ENCODE data around the gene S100A16. TPM values are rescaled to one million over a fixed set of nuclear protein-coding genes. Genes with fewer than 3 reads are reported as not detected.
A peak's percentile ranks its signal among the peaks of the same experiment; 100 is the strongest.

Gene S100A16
- total and polyA plus RNA-seq, 2 donors (not counting 1 experiment from before 2014, with no cell fraction given): 121 to 182 TPM

GRCh38 chr1:153623101-153623500 lies 10.2 kb upstream of the S100A16 start:
- H3K9me3 ChIP-seq (ENCODE audit: control insufficient read depth, insufficient read depth, low read depth, low read length): no peaks in the 10 kb centered on the region
- H3K79me2 ChIP-seq (ENCODE audit: control insufficient read depth, insufficient read depth, low read length): peaks cover 18% of the 10 kb centered on the region
- H3K27me3 ChIP-seq (ENCODE audit: control insufficient read depth, insufficient read depth, low read length): no peaks in the 10 kb centered on the region
- H4K20me1 ChIP-seq (ENCODE audit: control insufficient read depth, extremely low read depth, insufficient read depth, low read length): no peaks in the 10 kb centered on the region
- H3K4me1 ChIP-seq (ENCODE audit: control insufficient read depth, extremely low read depth, insufficient read depth, low read length): peaks cover 2% of the 10 kb centered on the region
- DNase-seq (ENCODE audit: low read depth in 2 of 2): no peak
- no peak overlapping the region for H3K4me2 ChIP-seq (ENCODE audit: extremely low read depth, insufficient read depth, low read length)
- H3K27ac ChIP-seq (ENCODE audit: insufficient read depth, low read length): no peak overlapping the region
- no peak overlapping the region for H3K4me3 ChIP-seq (replicated peaks in 1 of 4; ENCODE audit: control extremely low read depth in 1 of 4, insufficient read depth in 1 of 4, low read depth in 3 of 4, low read length in 4 of 4)
- peaks cover 6% of the 10 kb centered on the region for H3K36me3 ChIP-seq (ENCODE audit: control insufficient read depth, insufficient read depth, low read length)
- no peak overlapping the region for H3K9ac ChIP-seq (ENCODE audit: insufficient read depth, low read length)
- H2AFZ ChIP-seq (ENCODE audit: low read length): no peak overlapping the region
- TF ChIP-seq EZH2 (IDR thresholded peaks at IDR 0.05; ENCODE audit: low read length, missing control alignments) (no peak), CTCF (conservative IDR thresholded peaks at IDR 0.05 in 1 of 2, IDR thresholded peaks at IDR 0.05 in 1 of 2; ENCODE audit: low read depth in 1 of 2, low read length in 2 of 2) (no peak)

- Histone ChIP-seq H3K27ac (ENCODE audit: insufficient read depth, low read length) (no peak overlapping the region), H3K9me3 (ENCODE audit: control insufficient read depth, insufficient read depth, low read depth, low read length) (no peaks in the 10 kb centered on the region), H2AFZ (ENCODE audit: low read length) (no peak overlapping the region), H3K36me3 (ENCODE audit: control insufficient read depth, insufficient read depth, low read length) (peaks cover 3% of the 10 kb centered on the region), H3K4me1 (ENCODE audit: control insufficient read depth, extremely low read depth, insufficient read depth, low read length) (peaks cover 7% of the 10 kb centered on the region), H3K9ac (ENCODE audit: insufficient read depth, low read length) (no peak overlapping the region), H3K27me3 (ENCODE audit: control insufficient read depth, insufficient read depth, low read length) (no peaks in the 10 kb centered on the region), H3K4me3 (replicated peaks in 1 of 4; ENCODE audit: control extremely low read depth in 1 of 4, insufficient read depth in 1 of 4, low read depth in 3 of 4, low read length in 4 of 4) (no peak overlapping the region), H3K79me2 (ENCODE audit: control insufficient read depth, insufficient read depth, low read length) (peaks cover 2% of the 10 kb centered on the region), H3K4me2 (ENCODE audit: extremely low read depth, insufficient read depth, low read length) (no peak overlapping the region), H4K20me1 (ENCODE audit: control insufficient read depth, extremely low read depth, insufficient read depth, low read length) (no peaks in the 10 kb centered on the region)
- no peak for DNase-seq (ENCODE audit: low read depth in 2 of 2)
- TF ChIP-seq EZH2 (IDR thresholded peaks at IDR 0.05; ENCODE audit: low read length, missing control alignments): no peak
- TF ChIP-seq CTCF (conservative IDR thresholded peaks at IDR 0.05 in 1 of 2, IDR thresholded peaks at IDR 0.05 in 1 of 2; ENCODE audit: low read depth in 1 of 2, low read length in 2 of 2): no peak
These were observed 6.2 kb upstream of the S100A16 start for GRCh38 chr1:153619171-153619570.

- Histone ChIP-seq H3K4me3 (replicated peaks in 1 of 4; ENCODE audit: control extremely low read depth in 1 of 4, insufficient read depth in 1 of 4, low read depth in 3 of 4, low read length in 4 of 4) (no peak overlapping the region), H3K4me1 (ENCODE audit: control insufficient read depth, extremely low read depth, insufficient read depth, low read length) (peaks cover 9% of the 10 kb centered on the region), H3K79me2 (ENCODE audit: control insufficient read depth, insufficient read depth, low read length) (peaks cover 7% of the 10 kb centered on the region), H4K20me1 (ENCODE audit: control insufficient read depth, extremely low read depth, insufficient read depth, low read length) (no peaks in the 10 kb centered on the region), H3K27me3 (ENCODE audit: control insufficient read depth, insufficient read depth, low read length) (no peaks in the 10 kb centered on the region), H3K9ac (ENCODE audit: insufficient read depth, low read length) (no peak overlapping the region), H3K9me3 (ENCODE audit: control insufficient read depth, insufficient read depth, low read depth, low read length) (no peaks in the 10 kb centered on the region), H3K4me2 (ENCODE audit: extremely low read depth, insufficient read depth, low read length) (peak overlapping the region; percentile 26), H3K36me3 (ENCODE audit: control insufficient read depth, insufficient read depth, low read length) (peaks cover 3% of the 10 kb centered on the region), H3K27ac (ENCODE audit: insufficient read depth, low read length) (peak overlapping the region; percentile 29), H2AFZ (ENCODE audit: low read length) (no peak overlapping the region)
- peak in 1 of 2 donors; percentile 74 for DNase-seq (ENCODE audit: low read depth in 2 of 2)
- no peak for TF ChIP-seq EZH2 (IDR thresholded peaks at IDR 0.05; ENCODE audit: low read length, missing control alignments)
- TF ChIP-seq CTCF (conservative IDR thresholded peaks at IDR 0.05 in 1 of 2, IDR thresholded peaks at IDR 0.05 in 1 of 2; ENCODE audit: low read depth in 1 of 2, low read length in 2 of 2): peak; percentile 73 to 86
These were observed 4.7 kb upstream of the S100A16 start for GRCh38 chr1:153617663-153618062.
